ENCODE measurements around the gene SPTBN5.
"Not testable (repeated sequence)": the region's sequence is repeated elsewhere in the genome, so short reads cannot be mapped to it uniquely, and the experiment has no call there.

Gene SPTBN5

DNA sequence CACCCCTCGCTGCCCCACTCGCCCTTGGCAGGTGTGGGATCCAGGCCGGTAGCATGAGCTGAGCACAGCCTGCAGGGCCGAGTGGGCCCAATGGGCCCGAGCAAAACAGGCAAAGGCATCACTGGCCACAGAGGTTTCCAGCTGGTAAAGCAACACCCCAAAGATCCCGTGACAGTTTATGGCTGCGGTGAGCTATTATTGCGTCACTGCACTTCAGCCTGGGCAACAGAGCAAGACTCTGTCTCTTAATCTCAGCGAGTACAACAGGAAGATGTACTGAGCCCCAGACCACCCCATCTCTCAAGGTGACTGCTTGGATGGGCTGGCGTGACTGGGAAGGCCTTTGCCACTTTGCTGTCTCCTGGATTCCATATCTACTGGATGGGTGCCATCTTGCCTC, 61.6 kb downstream of the SPTBN5 start:
- peaks cover 0 to 25% (median 24%) of the 10 kb centered on the region in 4 experiments for H3K4me1 ChIP-seq (ENCODE audit: control extremely low read depth in 1 of 4, control insufficient read depth in 4 of 4, insufficient read depth in 4 of 4, low read length in 3 of 4)
- POLR2A ChIA-PET, result no interaction called here
- H3K27me3 ChIP-seq (replicated peaks in 2 of 5; ENCODE audit: control insufficient read depth in 4 of 5, insufficient read depth in 5 of 5, low read length in 4 of 5), result no peaks in the 10 kb centered on the region
- CTCF ChIA-PET, result interaction anchor here (1.1 to 2.2 kb wide), 6 partner anchors 8 to 71 kb away, joined by 3 to 10 read pairs (median 4); partner anchors contain the start of gene MAPKBP1
- WGBS (ENCODE audit: insufficient coverage), result 92% methylated on average over 10 of the region's 10 CpGs
- H3K4me3 ChIP-seq (ENCODE audit: control insufficient read depth in 1 of 7, extremely low read depth in 1 of 7, insufficient read depth in 4 of 7, low read depth in 2 of 7, low read length in 6 of 7), result no peak overlapping the region
- H3K27ac ChIP-seq (ENCODE audit: insufficient read depth in 1 of 2, low read depth in 1 of 2, low read length in 2 of 2, poor library complexity in 1 of 2, severe bottlenecking in 2 of 2), result no peak overlapping the region
- peaks cover 0 to 4% (median 2%) of the 10 kb centered on the region in 4 experiments for H3K36me3 ChIP-seq (ENCODE audit: control insufficient read depth in 4 of 4, insufficient read depth in 4 of 4, low read length in 3 of 4)
- H3K9me3 ChIP-seq (ENCODE audit: control extremely low read depth in 1 of 5, control insufficient read depth in 4 of 5, insufficient read depth in 2 of 5, low read depth in 1 of 5, low read length in 4 of 5), result no peaks in the 10 kb centered on the region
- DNase-seq, result no peak

DNA sequence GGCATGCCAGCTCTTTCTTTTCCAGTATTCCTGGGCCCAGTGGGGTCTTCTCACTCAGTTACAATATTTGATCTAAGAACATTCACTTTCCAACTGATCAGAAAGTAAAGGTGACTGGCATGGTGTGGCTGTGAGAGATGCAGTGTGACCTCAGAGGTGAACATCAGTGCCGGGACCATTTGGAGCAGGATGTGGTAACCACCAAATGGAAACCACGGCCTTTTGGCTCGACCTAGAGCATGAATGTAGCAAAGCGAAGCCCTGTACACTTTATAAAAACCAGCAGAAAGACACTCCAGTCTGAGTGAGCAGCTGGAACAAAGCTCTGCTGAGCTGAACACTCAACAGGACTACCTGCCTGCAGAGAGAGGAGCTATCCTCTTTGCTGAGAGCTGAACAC, 62.6 kb downstream of the SPTBN5 start:
- H3K36me3 ChIP-seq (ENCODE audit: control insufficient read depth in 4 of 4, insufficient read depth in 4 of 4, low read length in 3 of 4); POLR2A ChIA-PET; H3K9me3 ChIP-seq (ENCODE audit: control extremely low read depth in 1 of 5, control insufficient read depth in 4 of 5, insufficient read depth in 2 of 5, low read depth in 1 of 5, low read length in 4 of 5); H3K27me3 ChIP-seq (replicated peaks in 2 of 5; ENCODE audit: control insufficient read depth in 4 of 5, insufficient read depth in 5 of 5, low read length in 4 of 5); H3K27ac ChIP-seq (ENCODE audit: insufficient read depth in 1 of 2, low read depth in 1 of 2, low read length in 2 of 2, poor library complexity in 1 of 2, severe bottlenecking in 2 of 2); H3K4me3 ChIP-seq (ENCODE audit: control insufficient read depth in 1 of 7, extremely low read depth in 1 of 7, insufficient read depth in 4 of 7, low read depth in 2 of 7, low read length in 6 of 7): not testable (repeated sequence)
- peaks cover 0 to 27% (median 27%) of the 10 kb centered on the region in 4 experiments for H3K4me1 ChIP-seq (ENCODE audit: control extremely low read depth in 1 of 4, control insufficient read depth in 4 of 4, insufficient read depth in 4 of 4, low read length in 3 of 4)
- CTCF ChIA-PET, result interaction anchor here (1.1 to 2.2 kb wide), 6 partner anchors 11 to 72 kb away, joined by 3 to 10 read pairs (median 4); partner anchors contain the start of gene MAPKBP1
- 0% methylated on average over 3 of the region's 4 CpGs for WGBS (ENCODE audit: insufficient coverage)
- peak in 2 of 3 donors; percentile 69 to 73 for DNase-seq

DNA sequence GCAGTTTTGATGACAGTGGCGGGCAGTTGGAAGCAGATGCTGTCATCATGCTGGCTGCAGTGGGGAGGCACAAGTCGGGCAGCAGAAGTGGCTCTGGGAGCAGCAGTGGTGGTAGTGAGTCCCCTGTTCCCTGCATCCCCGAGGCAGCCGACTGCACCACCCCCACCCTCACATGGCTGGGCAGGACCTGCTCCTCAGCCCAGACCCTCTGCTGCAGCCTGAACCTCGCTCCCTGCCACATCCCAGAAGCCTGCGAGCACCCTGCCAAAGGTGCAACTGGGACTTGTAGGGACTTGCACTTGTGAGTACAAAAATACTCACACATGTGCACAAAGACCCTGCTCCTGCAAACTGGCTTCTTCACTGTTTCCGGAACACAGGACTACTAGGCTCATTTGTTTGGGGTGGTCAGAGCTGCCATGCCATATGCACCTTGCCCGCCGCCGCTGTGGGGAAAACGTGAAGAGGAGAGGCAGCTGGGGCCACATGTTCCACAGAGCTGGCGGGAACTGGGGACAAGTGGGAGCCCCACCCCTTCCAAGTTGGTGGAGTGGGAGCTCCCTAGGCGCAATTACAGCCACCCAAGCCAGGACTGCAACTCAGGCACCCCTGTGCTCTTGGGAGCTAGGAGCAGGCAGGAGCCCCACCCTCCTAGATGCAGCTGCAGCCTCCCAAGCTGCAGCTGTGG, 63.8 kb downstream of the SPTBN5 start:
- Histone ChIP-seq H3K36me3 (ENCODE audit: control insufficient read depth in 4 of 4, insufficient read depth in 4 of 4, low read length in 3 of 4) (peaks cover 0 to 15% (median 2%) of the 10 kb centered on the region in 4 experiments), H3K27ac (ENCODE audit: insufficient read depth in 1 of 2, low read depth in 1 of 2, low read length in 2 of 2, poor library complexity in 1 of 2, severe bottlenecking in 2 of 2) (no peak overlapping the region), H3K4me1 (ENCODE audit: control extremely low read depth in 1 of 4, control insufficient read depth in 4 of 4, insufficient read depth in 4 of 4, low read length in 3 of 4) (peaks cover 0 to 27% (median 26%) of the 10 kb centered on the region in 4 experiments), H3K4me3 (ENCODE audit: control insufficient read depth in 1 of 7, extremely low read depth in 1 of 7, insufficient read depth in 4 of 7, low read depth in 2 of 7, low read length in 6 of 7) (no peak overlapping the region), H3K9me3 (ENCODE audit: control extremely low read depth in 1 of 5, control insufficient read depth in 4 of 5, insufficient read depth in 2 of 5, low read depth in 1 of 5, low read length in 4 of 5) (no peaks in the 10 kb centered on the region), H3K27me3 (replicated peaks in 2 of 5; ENCODE audit: control insufficient read depth in 4 of 5, insufficient read depth in 5 of 5, low read length in 4 of 5) (no peaks in the 10 kb centered on the region)
- ChIA-PET POLR2A (interaction anchor here (0.6 kb wide), 1 partner anchor 44 kb away, joined by 3 read pairs; no protein-coding TSS in a partner anchor), CTCF (interaction anchor here (1.0 to 2.2 kb wide), 4 partner anchors 8 to 73 kb away, joined by 3 to 10 read pairs (median 5); partner anchors contain the start of genes MAPKBP1 and PLA2G4B)
- no peak for DNase-seq
- 99% methylated on average over 13 of the region's 13 CpGs for WGBS (ENCODE audit: insufficient coverage)

- CTCF ChIA-PET, result interaction anchor here (1.0 kb wide), 1 partner anchor 72 kb away, joined by 5 read pairs; no protein-coding TSS in a partner anchor
- Histone ChIP-seq H3K9me3 (ENCODE audit: control extremely low read depth in 1 of 5, control insufficient read depth in 4 of 5, insufficient read depth in 2 of 5, low read depth in 1 of 5, low read length in 4 of 5) (no peaks in the 10 kb centered on the region), H3K27ac (ENCODE audit: insufficient read depth in 1 of 2, low read depth in 1 of 2, low read length in 2 of 2, poor library complexity in 1 of 2, severe bottlenecking in 2 of 2) (no peak overlapping the region), H3K27me3 (replicated peaks in 2 of 5; ENCODE audit: control insufficient read depth in 4 of 5, insufficient read depth in 5 of 5, low read length in 4 of 5) (no peaks in the 10 kb centered on the region), H3K36me3 (ENCODE audit: control insufficient read depth in 4 of 4, insufficient read depth in 4 of 4, low read length in 3 of 4) (peaks cover 0 to 28% (median 14%) of the 10 kb centered on the region in 4 experiments), H3K4me1 (ENCODE audit: control extremely low read depth in 1 of 4, control insufficient read depth in 4 of 4, insufficient read depth in 4 of 4, low read length in 3 of 4) (peaks cover 0 to 27% (median 26%) of the 10 kb centered on the region in 4 experiments), H3K4me3 (ENCODE audit: control insufficient read depth in 1 of 7, extremely low read depth in 1 of 7, insufficient read depth in 4 of 7, low read depth in 2 of 7, low read length in 6 of 7) (peak overlapping the region in 6 of 7 experiments; percentile 83 to 96 (median 88))
- WGBS (ENCODE audit: insufficient coverage), result 34% methylated on average over 5 of the region's 6 CpGs
- no peak for DNase-seq
- POLR2A ChIA-PET, result no interaction called here
Observed at GRCh38 chr15:41828807-41829141, 65.1 kb downstream of the SPTBN5 start.

DNA sequence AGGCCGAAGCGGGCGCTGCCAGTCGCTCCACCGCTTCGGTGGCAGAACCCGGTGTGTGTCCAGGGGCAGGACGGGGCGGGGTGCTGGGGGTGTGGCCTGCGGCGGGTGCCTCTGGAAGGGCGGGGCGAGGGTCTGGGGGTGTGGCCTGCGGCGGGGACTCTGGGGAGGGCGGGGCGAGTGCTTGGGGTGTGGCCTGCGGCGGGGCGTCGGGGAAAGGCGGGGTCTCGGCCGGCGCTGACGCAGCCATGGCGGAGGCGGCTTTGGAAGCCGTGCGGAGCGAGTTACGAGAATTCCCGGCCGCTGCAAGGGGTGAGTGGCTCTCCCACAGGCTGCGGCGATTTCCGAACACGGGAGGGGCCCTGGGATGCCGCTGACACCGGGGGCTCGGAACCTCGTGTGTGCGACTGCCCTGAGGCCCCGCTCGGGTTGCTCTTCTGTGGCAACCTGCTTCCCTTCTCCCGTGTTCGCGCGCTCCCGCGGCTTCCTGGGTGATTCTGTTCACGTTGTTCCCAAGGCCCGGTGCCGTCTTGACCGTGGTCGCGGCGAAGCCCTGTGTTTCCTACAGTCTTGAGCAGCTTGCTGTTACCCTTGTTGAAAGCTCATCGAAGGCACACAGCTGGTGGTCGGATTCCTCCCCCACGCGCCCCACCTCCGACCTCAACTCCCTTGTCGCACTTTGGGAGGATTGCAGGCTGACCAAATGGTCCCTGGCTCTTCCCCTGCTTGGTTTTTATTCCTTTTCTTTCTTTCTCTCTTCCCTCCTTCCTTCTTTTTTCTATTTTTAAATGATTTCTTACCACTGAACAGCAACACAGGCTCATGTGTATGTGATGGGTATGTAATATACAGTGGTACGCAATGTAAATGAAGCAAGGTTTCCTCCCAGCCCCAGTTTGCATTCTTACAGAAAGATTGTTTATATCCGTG, 65.7 kb downstream of the SPTBN5 start, which contains the start of gene JMJD7:
Gene JMJD7 (plus strand): TSS at position 213 of the 927 bp plus-strand sequence. CDS start 33 bp downstream, at position 246.
- peaks cover 0 to 34% (median 18%) of the 10 kb centered on the region in 4 experiments for H3K36me3 ChIP-seq (ENCODE audit: control insufficient read depth in 4 of 4, insufficient read depth in 4 of 4, low read length in 3 of 4)
- peak; percentile 79 to 88 (median 88) for DNase-seq
- no peaks in the 10 kb centered on the region for H3K27me3 ChIP-seq (replicated peaks in 2 of 5; ENCODE audit: control insufficient read depth in 4 of 5, insufficient read depth in 5 of 5, low read length in 4 of 5)
- ChIA-PET POLR2A (no interaction called here), CTCF (interaction anchor here (1.0 to 1.4 kb wide), 2 partner anchors 10 to 73 kb away, joined by 5 to 7 read pairs; no protein-coding TSS in a partner anchor)
- WGBS (ENCODE audit: insufficient coverage), result 0% methylated on average over 54 of the region's 66 CpGs
- no peaks in the 10 kb centered on the region for H3K9me3 ChIP-seq (ENCODE audit: control extremely low read depth in 1 of 5, control insufficient read depth in 4 of 5, insufficient read depth in 2 of 5, low read depth in 1 of 5, low read length in 4 of 5)
- peaks cover 0 to 27% (median 26%) of the 10 kb centered on the region in 4 experiments for H3K4me1 ChIP-seq (ENCODE audit: control extremely low read depth in 1 of 4, control insufficient read depth in 4 of 4, insufficient read depth in 4 of 4, low read length in 3 of 4)
- H3K4me3 ChIP-seq (ENCODE audit: control insufficient read depth in 1 of 7, extremely low read depth in 1 of 7, insufficient read depth in 4 of 7, low read depth in 2 of 7, low read length in 6 of 7), result peak within 1 kb of the TSS; percentile 71 to 96 (median 88)
- no peak within 1 kb of the TSS for H3K27ac ChIP-seq (ENCODE audit: insufficient read depth in 1 of 2, low read depth in 1 of 2, low read length in 2 of 2, poor library complexity in 1 of 2, severe bottlenecking in 2 of 2)

- ChIA-PET CTCF (interaction anchor here (0.5 to 1.4 kb wide), 7 partner anchors 9 to 438 kb away, joined by 3 to 7 read pairs (median 3); partner anchors contain the start of gene MAPKBP1), POLR2A (interaction anchor here (0.7 to 1.1 kb wide), 2 partner anchors 16 to 17 kb away, joined by 3 to 8 read pairs; no protein-coding TSS in a partner anchor)
- no peaks in the 10 kb centered on the region for H3K9me3 ChIP-seq (ENCODE audit: control extremely low read depth in 1 of 5, control insufficient read depth in 4 of 5, insufficient read depth in 2 of 5, low read depth in 1 of 5, low read length in 4 of 5)
- no peaks in the 10 kb centered on the region for H3K27me3 ChIP-seq (replicated peaks in 2 of 5; ENCODE audit: control insufficient read depth in 4 of 5, insufficient read depth in 5 of 5, low read length in 4 of 5)
- peak in 2 of 3 donors; percentile 42 to 50 for DNase-seq
- peaks cover 0 to 27% (median 26%) of the 10 kb centered on the region in 4 experiments for H3K4me1 ChIP-seq (ENCODE audit: control extremely low read depth in 1 of 4, control insufficient read depth in 4 of 4, insufficient read depth in 4 of 4, low read length in 3 of 4)
- peaks cover 0 to 42% (median 22%) of the 10 kb centered on the region in 4 experiments for H3K36me3 ChIP-seq (ENCODE audit: control insufficient read depth in 4 of 4, insufficient read depth in 4 of 4, low read length in 3 of 4)
- 2% methylated on average over 32 of the region's 37 CpGs for WGBS (ENCODE audit: insufficient coverage)
- no peak overlapping the region for H3K27ac ChIP-seq (ENCODE audit: insufficient read depth in 1 of 2, low read depth in 1 of 2, low read length in 2 of 2, poor library complexity in 1 of 2, severe bottlenecking in 2 of 2)
- peak overlapping the region; percentile 42 to 96 (median 87) for H3K4me3 ChIP-seq (ENCODE audit: control insufficient read depth in 1 of 7, extremely low read depth in 1 of 7, insufficient read depth in 4 of 7, low read depth in 2 of 7, low read length in 6 of 7)
Observed at GRCh38 chr15:41827290-41827879, 66.5 kb downstream of the SPTBN5 start.

Data from common myeloid progenitor, CD34-positive (primary cell).